Esophagus squamous epithelium (tissue), 4 donors: Measurements from ENCODE around the gene USH2A.

Experiments used
- POLR2A ChIP-seq, 4 donors: fragments of 450-650 bp; IDR thresholded peaks; one replicate each; pipeline ENCODE4 v1.6.1; 2017; ENCODE audit warnings: antibody characterized with exemption in 4 of 4, mild to moderate bottlenecking in 4 of 4, moderate library complexity in 3 of 4
- TF ChIP-seq, protein P1 (sequence below), 6 experiments: fragments of 450-650 bp in 4 of 6; fragments of 200-600 bp in 2 of 6; sonication (generic) in 2 of 6; IDR thresholded peaks; one replicate each; pipeline ENCODE4 v1.5.1; 2016 to 2019; ENCODE audit warnings: antibody characterized with exemption in 6 of 6, mild to moderate bottlenecking in 4 of 6, moderate library complexity in 4 of 6

- TF ChIP-seq, protein P1, sequence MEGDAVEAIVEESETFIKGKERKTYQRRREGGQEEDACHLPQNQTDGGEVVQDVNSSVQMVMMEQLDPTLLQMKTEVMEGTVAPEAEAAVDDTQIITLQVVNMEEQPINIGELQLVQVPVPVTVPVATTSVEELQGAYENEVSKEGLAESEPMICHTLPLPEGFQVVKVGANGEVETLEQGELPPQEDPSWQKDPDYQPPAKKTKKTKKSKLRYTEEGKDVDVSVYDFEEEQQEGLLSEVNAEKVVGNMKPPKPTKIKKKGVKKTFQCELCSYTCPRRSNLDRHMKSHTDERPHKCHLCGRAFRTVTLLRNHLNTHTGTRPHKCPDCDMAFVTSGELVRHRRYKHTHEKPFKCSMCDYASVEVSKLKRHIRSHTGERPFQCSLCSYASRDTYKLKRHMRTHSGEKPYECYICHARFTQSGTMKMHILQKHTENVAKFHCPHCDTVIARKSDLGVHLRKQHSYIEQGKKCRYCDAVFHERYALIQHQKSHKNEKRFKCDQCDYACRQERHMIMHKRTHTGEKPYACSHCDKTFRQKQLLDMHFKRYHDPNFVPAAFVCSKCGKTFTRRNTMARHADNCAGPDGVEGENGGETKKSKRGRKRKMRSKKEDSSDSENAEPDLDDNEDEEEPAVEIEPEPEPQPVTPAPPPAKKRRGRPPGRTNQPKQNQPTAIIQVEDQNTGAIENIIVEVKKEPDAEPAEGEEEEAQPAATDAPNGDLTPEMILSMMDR (IDR thresholded peaks at IDR 0.05): no peak
- TF ChIP-seq POLR2A (IDR thresholded peaks at IDR 0.05): no peak
Measured at GRCh38 chr1:216325336-216325735, 97.9 kb downstream of the USH2A start.
